ENCODE measurements around the gene SLF1. TPM values are rescaled to one million over a fixed set of nuclear protein-coding genes. Genes with fewer than 3 reads are reported as not detected.
"Not testable (repeated sequence)": the region's sequence is repeated elsewhere in the genome, so short reads cannot be mapped to it uniquely, and the experiment has no call there.

The SLF1 gene
- total and polyA plus RNA-seq, 9 of the 15 experiments (the other 6 are each of a cell fraction or from before 2014, with no cell fraction given), result 9.8 to 31.1 (median 16.3) TPM

DNA sequence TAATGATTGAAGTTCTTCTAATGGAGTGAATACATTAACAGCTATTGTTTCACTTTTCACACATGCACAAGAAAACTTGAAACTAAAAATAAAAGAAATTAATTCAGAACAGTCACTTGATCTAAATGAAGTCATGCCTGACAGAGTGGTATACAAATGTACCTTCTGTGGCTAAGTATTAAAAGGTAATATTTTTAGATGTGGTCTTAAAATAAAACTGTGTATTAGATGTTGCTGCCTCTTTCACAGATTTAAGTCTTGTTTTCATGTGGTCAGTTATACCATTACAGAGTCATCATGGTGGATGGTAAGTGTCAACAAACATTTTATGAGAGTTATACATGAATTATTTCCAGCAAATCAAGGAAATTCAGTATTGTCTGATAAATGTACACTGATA, 47.1 kb upstream of the SLF1 start:
- POLR2A ChIA-PET, result no interaction called here
- FAIRE-seq, result no peak

DNA sequence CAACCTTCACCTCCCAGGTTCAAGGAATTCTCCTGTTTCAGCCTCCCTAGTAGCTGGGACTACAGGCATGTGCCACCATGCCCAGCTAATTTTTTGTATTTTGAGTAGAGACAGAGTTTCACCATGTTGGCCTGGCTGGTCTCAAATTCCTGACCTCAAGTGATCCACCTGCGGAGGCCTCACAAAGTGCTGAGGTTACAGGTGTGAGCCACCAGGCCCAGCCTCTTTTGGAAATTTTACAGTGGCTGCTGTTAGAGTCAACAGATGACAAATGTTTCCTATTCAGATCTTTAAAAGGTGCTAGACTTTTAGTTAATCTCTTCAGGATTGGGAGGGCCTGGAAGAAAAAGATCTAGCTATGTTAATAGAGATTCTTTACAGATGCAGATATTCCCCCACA, 45.1 kb upstream of the SLF1 start:
- intact Hi-C loops (cut with micrococcal nuclease); H3K9me1 ChIP-seq (ENCODE audit: control insufficient read depth, insufficient read depth, low read length); POLR2A ChIA-PET; H3K27ac ChIP-seq (ENCODE audit: extremely low read depth, low read depth, low read length); H4K20me1 ChIP-seq (replicated peaks; ENCODE audit: control insufficient read depth, insufficient read depth, low read length); BruUV-seq (replicated peaks); H3K79me2 ChIP-seq (ENCODE audit: control insufficient read depth, insufficient read depth, low read length); H3K9ac ChIP-seq (ENCODE audit: insufficient read depth in 1 of 2, low read depth in 2 of 2, low read length in 2 of 2); CTCF ChIA-PET (ENCODE audit: low intra/inter-chr PET ratio); H2AFZ ChIP-seq (ENCODE audit: low read depth, low read length); H3K27me3 ChIP-seq (ENCODE audit: control insufficient read depth in 2 of 2, insufficient read depth in 2 of 2, low read length in 2 of 2); H3K9me3 ChIP-seq (replicated peaks; ENCODE audit: control insufficient read depth, insufficient read depth, low read depth, low read length); H3K4me1 ChIP-seq (replicated peaks in 1 of 2; ENCODE audit: control insufficient read depth in 2 of 2, insufficient read depth in 2 of 2, low read length in 2 of 2); H3K4me2 ChIP-seq (ENCODE audit: insufficient read depth, low read length); ATAC-seq; DNase-seq (ENCODE audit: extremely low read depth in 1 of 4, low spot score in 3 of 4); FAIRE-seq; H3K36me3 ChIP-seq (ENCODE audit: control insufficient read depth, insufficient read depth, low read length); H3K4me3 ChIP-seq; in situ Hi-C loops (cut with MboI): not testable (repeated sequence)
- 7% methylated on average over 1 of the region's 1 CpG for WGBS (ENCODE audit: insufficient coverage, low coverage, missing lambda C conversion rate)

More for the DNA sequence above, 47.1 kb upstream of the SLF1 start:
- H3K4me3 ChIP-seq, result no peak overlapping the region
- ATAC-seq, result no peak
- no peak overlapping the region for H3K4me2 ChIP-seq (ENCODE audit: insufficient read depth, low read length)
- H3K36me3 ChIP-seq (ENCODE audit: control insufficient read depth, insufficient read depth, low read length), result no peaks in the 10 kb centered on the region
- CTCF ChIA-PET (ENCODE audit: low intra/inter-chr PET ratio), result no interaction called here
- TF ChIP-seq TRIM24 (IDR thresholded peaks at IDR 0.05), result no peak
- H3K9me3 ChIP-seq (replicated peaks; ENCODE audit: control insufficient read depth, insufficient read depth, low read depth, low read length), result no peaks in the 10 kb centered on the region
- no peak overlapping the region for H3K27ac ChIP-seq (ENCODE audit: extremely low read depth, low read depth, low read length)
- H3K9me1 ChIP-seq (ENCODE audit: control insufficient read depth, insufficient read depth, low read length), result no peaks in the 10 kb centered on the region
- in situ Hi-C loops (cut with MboI) (no loop called here), intact Hi-C loops (cut with micrococcal nuclease) (no loop called here)
- no peaks in the 10 kb centered on the region for H4K20me1 ChIP-seq (replicated peaks; ENCODE audit: control insufficient read depth, insufficient read depth, low read length)
- H3K79me2 ChIP-seq (ENCODE audit: control insufficient read depth, insufficient read depth, low read length), result no peaks in the 10 kb centered on the region
- no peak overlapping the region for H3K9ac ChIP-seq (ENCODE audit: insufficient read depth in 1 of 2, low read depth in 2 of 2, low read length in 2 of 2)
- no peak for DNase-seq (ENCODE audit: extremely low read depth in 1 of 4, low spot score in 3 of 4)
- H3K4me1 ChIP-seq (replicated peaks in 1 of 2; ENCODE audit: control insufficient read depth in 2 of 2, insufficient read depth in 2 of 2, low read length in 2 of 2), result no peaks in the 10 kb centered on the region
- no peak overlapping the region for H2AFZ ChIP-seq (ENCODE audit: low read depth, low read length)
- no TSS peak for BruUV-seq (replicated peaks)
- H3K27me3 ChIP-seq (ENCODE audit: control insufficient read depth in 2 of 2, insufficient read depth in 2 of 2, low read length in 2 of 2), result no peaks in the 10 kb centered on the region

Measured in K562 (cell line).